ENCODE measurements around the gene RPL36. TPM values are rescaled to one million over a fixed set of nuclear protein-coding genes. Genes with fewer than 3 reads are reported as not detected.

The RPL36 gene
- total RNA-seq, 1 experiment from 2014 or later, result 497 TPM

DNA sequence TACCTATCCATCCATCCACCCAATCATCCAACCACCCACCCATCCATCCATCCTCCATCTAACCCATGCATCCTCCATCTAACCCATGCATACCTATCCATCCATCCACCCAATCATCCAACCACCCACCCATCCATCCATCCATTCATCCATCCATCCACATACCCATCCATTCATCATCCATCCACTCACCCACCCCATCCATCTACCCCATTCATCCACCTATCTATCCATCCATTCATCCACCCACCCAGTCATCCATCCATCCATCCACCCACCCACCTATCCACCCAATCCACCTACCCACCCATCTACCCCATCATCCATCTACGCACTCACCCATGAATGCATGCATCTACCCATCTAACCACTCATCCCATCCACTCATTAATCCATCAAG lies 16.3 kb upstream of the RPL36 start:
- Mint-ChIP-seq H3K4me1 (ENCODE audit: low read depth, unreplicated experiment) (peaks cover under 1% of the 10 kb centered on the region), H3K27ac (ENCODE audit: unreplicated experiment) (no peak overlapping the region), H3K27me3 (ENCODE audit: unreplicated experiment) (no peaks in the 10 kb centered on the region), H3K9me3 (ENCODE audit: low read depth, unreplicated experiment) (no peaks in the 10 kb centered on the region), H3K36me3 (ENCODE audit: insufficient read depth, unreplicated experiment) (peaks cover 10% of the 10 kb centered on the region), H3K4me3 (ENCODE audit: low read depth, unreplicated experiment) (no peak overlapping the region)
- DNase-seq, result no peak
- CTCF ChIA-PET, result no interaction called here
- TF ChIP-seq, protein P1, sequence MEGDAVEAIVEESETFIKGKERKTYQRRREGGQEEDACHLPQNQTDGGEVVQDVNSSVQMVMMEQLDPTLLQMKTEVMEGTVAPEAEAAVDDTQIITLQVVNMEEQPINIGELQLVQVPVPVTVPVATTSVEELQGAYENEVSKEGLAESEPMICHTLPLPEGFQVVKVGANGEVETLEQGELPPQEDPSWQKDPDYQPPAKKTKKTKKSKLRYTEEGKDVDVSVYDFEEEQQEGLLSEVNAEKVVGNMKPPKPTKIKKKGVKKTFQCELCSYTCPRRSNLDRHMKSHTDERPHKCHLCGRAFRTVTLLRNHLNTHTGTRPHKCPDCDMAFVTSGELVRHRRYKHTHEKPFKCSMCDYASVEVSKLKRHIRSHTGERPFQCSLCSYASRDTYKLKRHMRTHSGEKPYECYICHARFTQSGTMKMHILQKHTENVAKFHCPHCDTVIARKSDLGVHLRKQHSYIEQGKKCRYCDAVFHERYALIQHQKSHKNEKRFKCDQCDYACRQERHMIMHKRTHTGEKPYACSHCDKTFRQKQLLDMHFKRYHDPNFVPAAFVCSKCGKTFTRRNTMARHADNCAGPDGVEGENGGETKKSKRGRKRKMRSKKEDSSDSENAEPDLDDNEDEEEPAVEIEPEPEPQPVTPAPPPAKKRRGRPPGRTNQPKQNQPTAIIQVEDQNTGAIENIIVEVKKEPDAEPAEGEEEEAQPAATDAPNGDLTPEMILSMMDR (IDR thresholded peaks at IDR 0.05; ENCODE audit: unreplicated experiment), result no peak
- BruUV-seq (replicated peaks), result no TSS peak
- intact Hi-C loops (cut with micrococcal nuclease; ENCODE audit: unreplicated experiment), result no loop called here

DNA sequence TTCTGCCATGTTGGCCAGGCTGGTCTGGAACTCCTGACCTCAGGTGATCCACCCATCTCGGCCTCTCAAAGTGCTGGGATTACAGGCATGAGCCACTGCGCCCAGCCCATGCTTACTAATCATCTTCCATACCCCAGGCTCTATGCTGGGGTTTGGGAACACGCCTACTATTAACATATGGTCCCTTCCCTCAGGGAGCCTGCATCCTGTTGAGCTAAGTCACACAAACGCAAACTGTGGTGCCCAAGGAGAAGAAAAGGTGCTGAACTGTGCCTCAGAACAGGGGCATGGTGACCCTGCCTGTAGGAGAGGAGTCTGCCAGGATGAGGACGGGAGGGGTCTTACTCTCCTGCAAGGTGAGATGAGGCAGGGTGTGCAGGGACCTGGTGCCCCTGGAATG lies 15.4 kb upstream of the RPL36 start:
- Mint-ChIP-seq H3K27ac (ENCODE audit: unreplicated experiment) (no peak overlapping the region), H3K36me3 (ENCODE audit: insufficient read depth, unreplicated experiment) (peaks cover 17% of the 10 kb centered on the region), H3K27me3 (ENCODE audit: unreplicated experiment) (no peaks in the 10 kb centered on the region), H3K9me3 (ENCODE audit: low read depth, unreplicated experiment) (no peaks in the 10 kb centered on the region), H3K4me3 (ENCODE audit: low read depth, unreplicated experiment) (no peak overlapping the region), H3K4me1 (ENCODE audit: low read depth, unreplicated experiment) (peaks cover 8% of the 10 kb centered on the region)
- no TSS peak for BruUV-seq (replicated peaks)
- CTCF ChIA-PET, result no interaction called here
- no peak for DNase-seq
- intact Hi-C loops (cut with micrococcal nuclease; ENCODE audit: unreplicated experiment), result no loop called here
- TF ChIP-seq, protein P1 (IDR thresholded peaks at IDR 0.05; ENCODE audit: unreplicated experiment), result no peak

DNA sequence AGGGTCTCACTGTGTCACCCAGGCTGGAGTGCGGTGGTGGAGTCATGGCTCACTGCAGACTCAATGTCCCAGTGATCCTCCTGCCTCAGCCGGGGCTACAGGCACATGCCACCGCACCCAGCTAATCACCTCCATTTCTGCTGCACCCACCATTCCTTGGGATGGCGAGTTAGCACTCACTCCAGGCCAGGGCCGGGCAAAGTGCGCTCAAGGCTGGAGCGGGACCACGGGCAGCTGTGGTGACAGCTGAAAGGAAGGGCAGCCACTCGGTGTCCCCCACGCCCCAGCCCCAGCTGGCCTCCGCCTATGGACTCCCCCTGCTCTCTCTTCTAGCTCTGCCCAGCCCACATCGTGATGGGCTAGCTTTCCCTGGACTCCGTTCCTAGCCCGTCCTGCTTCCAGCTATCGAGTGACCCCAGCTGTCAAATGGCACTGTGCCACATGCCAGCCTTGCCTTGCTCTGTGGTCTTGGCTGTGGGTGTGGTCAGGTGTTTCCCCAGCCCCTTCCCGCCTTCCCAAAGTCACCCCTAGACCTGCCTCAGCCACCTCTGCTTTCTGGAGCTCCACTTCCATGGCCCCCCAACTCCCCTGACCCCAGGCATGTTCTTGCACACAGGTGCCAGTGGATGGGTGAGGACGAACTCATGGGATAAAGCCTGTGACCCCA lies 13.9 kb upstream of the RPL36 start:
- TF ChIP-seq, protein P1 (IDR thresholded peaks at IDR 0.05; ENCODE audit: unreplicated experiment), result no peak
- no peak for DNase-seq
- H3K27me3 Mint-ChIP-seq (ENCODE audit: unreplicated experiment), result peaks cover 4% of the 10 kb centered on the region
- no peaks in the 10 kb centered on the region for H3K9me3 Mint-ChIP-seq (ENCODE audit: low read depth, unreplicated experiment)
- CTCF ChIA-PET, result no interaction called here
- peaks cover 12% of the 10 kb centered on the region for H3K4me1 Mint-ChIP-seq (ENCODE audit: low read depth, unreplicated experiment)
- intact Hi-C loops (cut with micrococcal nuclease; ENCODE audit: unreplicated experiment), result no loop called here
- H3K36me3 Mint-ChIP-seq (ENCODE audit: insufficient read depth, unreplicated experiment), result peaks cover 26% of the 10 kb centered on the region
- BruUV-seq (replicated peaks), result no TSS peak
- H3K27ac Mint-ChIP-seq (ENCODE audit: unreplicated experiment), result no peak overlapping the region
- no peak overlapping the region for H3K4me3 Mint-ChIP-seq (ENCODE audit: low read depth, unreplicated experiment)

DNA sequence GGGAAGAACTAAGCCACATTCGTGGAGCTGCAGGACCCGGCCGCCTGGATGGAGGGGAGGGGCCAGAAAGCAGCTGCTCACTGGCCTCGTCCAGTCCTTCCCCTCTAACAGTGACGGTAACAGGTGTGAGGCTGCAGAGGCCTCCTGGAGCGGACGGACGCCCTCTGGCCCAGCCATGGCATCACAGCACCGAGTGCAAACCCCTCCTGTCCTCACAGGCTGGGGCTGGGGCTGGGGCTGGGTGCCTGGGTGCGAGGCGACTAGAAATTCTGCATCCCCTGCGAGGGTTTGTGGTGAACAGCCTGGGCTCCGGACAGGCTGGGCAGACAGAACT lies 13.4 kb upstream of the RPL36 start:
- intact Hi-C loops (cut with micrococcal nuclease; ENCODE audit: unreplicated experiment), result no loop called here
- peaks cover 17% of the 10 kb centered on the region for H3K4me1 Mint-ChIP-seq (ENCODE audit: low read depth, unreplicated experiment)
- no peak overlapping the region for H3K27ac Mint-ChIP-seq (ENCODE audit: unreplicated experiment)
- H3K27me3 Mint-ChIP-seq (ENCODE audit: unreplicated experiment), result peaks cover 9% of the 10 kb centered on the region
- CTCF ChIA-PET, result no interaction called here
- TF ChIP-seq, protein P1 (IDR thresholded peaks at IDR 0.05; ENCODE audit: unreplicated experiment), result no peak
- DNase-seq, result no peak
- peaks cover 31% of the 10 kb centered on the region for H3K36me3 Mint-ChIP-seq (ENCODE audit: insufficient read depth, unreplicated experiment)
- no peaks in the 10 kb centered on the region for H3K9me3 Mint-ChIP-seq (ENCODE audit: low read depth, unreplicated experiment)
- H3K4me3 Mint-ChIP-seq (ENCODE audit: low read depth, unreplicated experiment), result no peak overlapping the region
- BruUV-seq (replicated peaks), result no TSS peak
